ENCODE data around the gene DYRK3. TPM values are rescaled to one million over a fixed set of nuclear protein-coding genes. Genes with fewer than 3 reads are reported as not detected.

The DYRK3 gene
- 10 to 100 TPM; 10.4 to 27.9 (median 20.8) TPM for total RNA-seq
- 10 to 100 TPM in 1 of 2 donors, 1 to 10 TPM in 1; 4.1 to 31.1 TPM for polyA plus RNA-seq
- long read RNA-seq, donor 1, transcript DYRK3-203 (3 exons, 2,163 nt): major isoform, 8 of 12 reads
- long read RNA-seq, donor 1, partial matches to known transcripts: 0 of 12 reads
- long read RNA-seq, donor 1, other reads (novel, unspliced or antisense): 4 of 12 reads
- long read RNA-seq, donor 2, transcript DYRK3-203 (3 exons, 2,163 nt): major isoform, 9 of 23 reads
- long read RNA-seq, donor 2, partial matches to known transcripts: 4 of 23 reads
- long read RNA-seq, donor 2, other reads (novel, unspliced or antisense): 7 of 23 reads
- long read RNA-seq, donor 3, transcript DYRK3-203 (3 exons, 2,163 nt): major isoform, 17 of 23 reads
- long read RNA-seq, donor 3, partial matches to known transcripts: 1 of 23 reads
- long read RNA-seq, donor 3, other reads (novel, unspliced or antisense): 4 of 23 reads

- WGBS, 2 donors: 0 to 1% methylated on average over 80 to 84 of the region's 84 CpGs
- DNase-seq (peak; percentile 94 to 97), ATAC-seq (peak; percentile 98 to 99 (median 98))
- H3K27me3 ChIP-seq: peaks cover 0 to 10% (median 0%) of the 10 kb centered on the region in 7 donors
- H3K36me3 ChIP-seq: peaks cover 0 to 21% (median 0%) of the 10 kb centered on the region in 9 donors
- intact Hi-C loops (cut with DNase I): loop anchor here in 9 of 10 donors (2.0 to 10.0 kb wide), 8 partner anchors 29 to 439 kb away; no protein-coding TSS in a partner anchor
- H3K4me3 ChIP-seq: peak within 1 kb of the TSS; percentile 77 to 98 (median 94)
- no peaks in the 10 kb centered on the region for H3K9me3 ChIP-seq
- TF ChIP-seq, protein P1, sequence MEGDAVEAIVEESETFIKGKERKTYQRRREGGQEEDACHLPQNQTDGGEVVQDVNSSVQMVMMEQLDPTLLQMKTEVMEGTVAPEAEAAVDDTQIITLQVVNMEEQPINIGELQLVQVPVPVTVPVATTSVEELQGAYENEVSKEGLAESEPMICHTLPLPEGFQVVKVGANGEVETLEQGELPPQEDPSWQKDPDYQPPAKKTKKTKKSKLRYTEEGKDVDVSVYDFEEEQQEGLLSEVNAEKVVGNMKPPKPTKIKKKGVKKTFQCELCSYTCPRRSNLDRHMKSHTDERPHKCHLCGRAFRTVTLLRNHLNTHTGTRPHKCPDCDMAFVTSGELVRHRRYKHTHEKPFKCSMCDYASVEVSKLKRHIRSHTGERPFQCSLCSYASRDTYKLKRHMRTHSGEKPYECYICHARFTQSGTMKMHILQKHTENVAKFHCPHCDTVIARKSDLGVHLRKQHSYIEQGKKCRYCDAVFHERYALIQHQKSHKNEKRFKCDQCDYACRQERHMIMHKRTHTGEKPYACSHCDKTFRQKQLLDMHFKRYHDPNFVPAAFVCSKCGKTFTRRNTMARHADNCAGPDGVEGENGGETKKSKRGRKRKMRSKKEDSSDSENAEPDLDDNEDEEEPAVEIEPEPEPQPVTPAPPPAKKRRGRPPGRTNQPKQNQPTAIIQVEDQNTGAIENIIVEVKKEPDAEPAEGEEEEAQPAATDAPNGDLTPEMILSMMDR (IDR thresholded peaks at IDR 0.05): peak in 2 of 9 donors; percentile 40
- peaks cover 0 to 62% (median 30%) of the 10 kb centered on the region in 9 donors for H3K4me1 ChIP-seq
- peak within 1 kb of the TSS; percentile 66 to 94 (median 89) for H3K27ac ChIP-seq
Measured at GRCh38 chr1:206635080-206635977, at the start of gene DYRK3. Gene DYRK3 (plus strand): TSS chr1:206635536. CDS start chr1:206635704, 168 bp downstream.

- no peak overlapping the region for H3K4me3 ChIP-seq
- H3K27me3 ChIP-seq: no peaks in the 10 kb centered on the region
- DNase-seq: no peak
- intact Hi-C loops (cut with DNase I): no loop called here
- peaks cover 0 to 61% (median 9%) of the 10 kb centered on the region in 9 donors for H3K4me1 ChIP-seq
- H3K27ac ChIP-seq: no peak overlapping the region
- TF ChIP-seq, protein P1 (IDR thresholded peaks at IDR 0.05): no peak
- no peaks in the 10 kb centered on the region for H3K9me3 ChIP-seq
- 83% methylated on average over 13 of the region's 13 CpGs for WGBS, 2 donors
- H3K36me3 ChIP-seq: peaks cover 0 to 88% (median 36%) of the 10 kb centered on the region in 9 donors
- ATAC-seq: no peak
Measured at GRCh38 chr1:206586501-206587445, 48.6 kb upstream of the DYRK3 start.

GRCh38 chr1:206587904-206588303 is 47.4 kb upstream of the DYRK3 start:
- Histone ChIP-seq H3K4me3 (no peak overlapping the region), H3K4me1 (peaks cover 0 to 50% (median 9%) of the 10 kb centered on the region in 9 donors), H3K27me3 (no peaks in the 10 kb centered on the region), H3K9me3 (no peaks in the 10 kb centered on the region), H3K27ac (peak overlapping the region in 2 of 10 donors; percentile 7 to 50), H3K36me3 (peaks cover 0 to 93% (median 47%) of the 10 kb centered on the region in 9 donors)
- DNase-seq (no peak), ATAC-seq (no peak)
- WGBS, 2 donors: 84 to 87% methylated on average over 14 of the region's 14 CpGs
- TF ChIP-seq, protein P1 (IDR thresholded peaks at IDR 0.05): no peak
- intact Hi-C loops (cut with DNase I): no loop called here

All from heart right ventricle (tissue), 16 donors.